Panc1 (cell line): Measurements from ENCODE around the gene OSBPL10.
"Not testable (repeated sequence)": the region's sequence is repeated elsewhere in the genome, so short reads cannot be mapped to it uniquely, and the experiment has no call there.

Experiments used
- CTCF ChIP-seq: fragments of 450-650 bp; IDR thresholded peaks from 2 replicates; pipeline ENCODE4 v1.5.1; 2017; ENCODE audit warnings: mild to moderate bottlenecking
- POLR2AphosphoS5 ChIP-seq: IDR thresholded peaks from 2 replicates; pipeline ENCODE4 v1.6.1; 2012; ENCODE audit warnings: mild to moderate bottlenecking, low read depth, low read length, moderate library complexity
- SIN3A ChIP-seq: IDR thresholded peaks from 2 replicates; pipeline ENCODE4 v1.6.1; 2012; ENCODE audit warnings: low read depth, mild to moderate bottlenecking, low read length, moderate library complexity, borderline replicate concordance; ENCODE audit not compliant: insufficient read depth
- TCF7L2 ChIP-seq: IDR thresholded peaks from 2 replicates; pipeline ENCODE4 v1.6.1; 2011; ENCODE audit warnings: mild to moderate bottlenecking, low read depth, low read length, inconsistent platforms

GRCh38 chr3:31689523-31689922 lies 291.5 kb downstream of the OSBPL10 start:
- not testable (repeated sequence) for TF ChIP-seq CTCF, POLR2AphosphoS5, TCF7L2, SIN3A
